Activated CD8-positive, alpha-beta memory T cell treated with anti-CD3 and anti-CD28 coated beads, Interleukin-2, amount 50 U/mL, for 48 hours (primary cell): ENCODE measurements around the gene VSTM2B.

Source experiments
- DNase-seq: peaks from one replicate; pipeline ENCODE4 v3.0.0-alpha.2; 2020

The VSTM2B gene

GRCh38 chr19:29497686-29498436 is 27.9 kb upstream of the VSTM2B start:
- DNase-seq: no peak

- DNase-seq: no peak
Observed at GRCh38 chr19:29499261-29499920, 26.4 kb upstream of the VSTM2B start.

GRCh38 chr19:29499921-29500590 is 25.7 kb upstream of the VSTM2B start:
- no peak for DNase-seq

- no peak for DNase-seq
Observed at GRCh38 chr19:29501816-29502580, 23.8 kb upstream of the VSTM2B start.

GRCh38 chr19:29502581-29502850 is 23.3 kb upstream of the VSTM2B start:
- DNase-seq: no peak

- no peak for DNase-seq
Observed at GRCh38 chr19:29503140-29503758, 22.5 kb upstream of the VSTM2B start.

GRCh38 chr19:29503785-29504184 is 22.0 kb upstream of the VSTM2B start:
- DNase-seq: no peak

- DNase-seq: no peak
Observed at GRCh38 chr19:29504454-29504853, 21.3 kb upstream of the VSTM2B start.

- no peak for DNase-seq
Observed at GRCh38 chr19:29505097-29505824, 20.5 kb upstream of the VSTM2B start.

GRCh38 chr19:29506619-29506911 is 19.2 kb upstream of the VSTM2B start:
- no peak for DNase-seq

GRCh38 chr19:29507081-29507860 is 18.5 kb upstream of the VSTM2B start:
- DNase-seq: no peak

GRCh38 chr19:29508181-29508580 is 17.6 kb upstream of the VSTM2B start:
- no peak for DNase-seq

- DNase-seq: no peak
Observed at GRCh38 chr19:29509456-29509855, 16.3 kb upstream of the VSTM2B start.

- DNase-seq: no peak
Observed at GRCh38 chr19:29510701-29511265, 15.0 kb upstream of the VSTM2B start.

GRCh38 chr19:29511768-29512167 is 14.0 kb upstream of the VSTM2B start:
- no peak for DNase-seq

GRCh38 chr19:29512748-29513147 is 13.0 kb upstream of the VSTM2B start:
- DNase-seq: no peak

GRCh38 chr19:29514525-29515232 is 11.1 kb upstream of the VSTM2B start:
- no peak for DNase-seq

- no peak for DNase-seq
Observed at GRCh38 chr19:29515233-29515619, 10.6 kb upstream of the VSTM2B start.

- DNase-seq: no peak
Observed at GRCh38 chr19:29515706-29516357, 10.0 kb upstream of the VSTM2B start.

- no peak for DNase-seq
Observed at GRCh38 chr19:29516358-29516725, 9.5 kb upstream of the VSTM2B start.
